Stimulated activated CD8-positive, alpha-beta memory T cell treated with anti-CD3 and anti-CD28 coated beads, Interleukin-7, amount 100 ng/mL, for 4 hours (primary cell): ENCODE results near the gene ALX4.

ENCODE experiments used
- DNase-seq, 2 donors: peaks; one replicate each; pipeline ENCODE4 v3.0.0-alpha.2; 2020; ENCODE audit warnings: low read depth in 2 of 2

Gene ALX4

GRCh38 chr11:44315947-44316658, 6.2 kb upstream of the ALX4 start:
- DNase-seq: no peak

DNA sequence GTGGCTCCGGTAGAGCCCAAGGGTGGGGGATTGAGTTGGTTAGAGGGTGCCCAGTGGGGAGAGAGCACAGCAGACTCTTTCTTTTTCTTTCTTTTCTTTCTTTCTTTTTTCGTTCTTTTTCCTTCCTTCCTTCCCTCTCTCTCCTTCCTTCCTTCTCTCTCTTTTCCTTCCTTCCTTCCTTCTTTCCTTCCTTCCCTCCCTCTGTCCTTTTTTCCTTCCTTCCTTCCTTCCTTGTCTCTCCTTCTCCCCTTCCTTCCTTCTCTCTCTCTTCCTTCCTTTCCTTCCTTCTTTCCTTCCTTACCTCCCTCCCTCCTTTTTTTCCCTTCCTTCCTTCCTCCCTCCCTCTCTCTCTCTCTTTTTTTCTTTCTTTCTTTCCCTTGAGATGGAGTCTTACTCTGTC, 4.8 kb upstream of the ALX4 start:
- DNase-seq: no peak

- no peak for DNase-seq
Measured at GRCh38 chr11:44313761-44314489, 4.0 kb upstream of the ALX4 start.

DNA sequence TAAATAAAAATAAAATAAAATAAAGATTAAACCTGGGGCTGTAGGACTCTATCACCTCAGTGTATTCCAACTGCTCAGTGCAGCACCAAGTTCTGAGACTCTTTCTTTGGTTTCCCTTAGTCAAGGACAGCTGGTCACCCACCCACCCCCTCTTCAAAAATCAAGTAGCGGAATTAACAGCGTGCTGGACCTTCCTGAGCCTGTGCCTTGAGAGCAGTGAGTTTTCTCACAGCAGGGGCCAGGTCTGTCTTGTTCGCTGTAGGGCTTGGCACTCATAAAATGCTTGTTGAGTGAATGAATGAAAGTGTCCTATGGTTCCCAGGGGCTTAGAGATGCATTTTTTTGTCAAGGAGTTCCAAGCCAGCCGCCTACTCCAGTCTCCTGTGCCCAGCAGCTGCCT, 2.9 kb upstream of the ALX4 start:
- no peak for DNase-seq

- DNase-seq: no peak
Measured at GRCh38 chr11:44311339-44312261, 1.7 kb upstream of the ALX4 start.

GRCh38 chr11:44310463-44311272, 729 bp upstream of the ALX4 start:
- DNase-seq: no peak

DNA sequence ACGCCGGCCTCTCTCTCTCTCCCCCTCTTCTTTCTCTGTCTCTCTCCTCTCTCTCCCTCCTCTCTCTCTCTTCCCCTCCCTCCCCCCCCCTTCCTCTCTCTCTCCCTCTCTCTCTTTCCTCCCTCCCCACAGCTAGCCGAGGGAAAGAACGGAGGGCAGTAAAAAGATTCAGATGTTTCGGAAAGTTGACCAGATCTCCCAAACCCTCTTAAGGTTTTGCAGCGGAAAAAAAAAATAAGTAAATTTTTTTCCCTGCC, 195 bp upstream of the ALX4 start:
- DNase-seq: no peak

GRCh38 chr11:44308923-44309477, 939 bp downstream of the ALX4 start:
- DNase-seq: no peak

GRCh38 chr11:44308256-44308922, 1.6 kb downstream of the ALX4 start:
- no peak for DNase-seq

DNA sequence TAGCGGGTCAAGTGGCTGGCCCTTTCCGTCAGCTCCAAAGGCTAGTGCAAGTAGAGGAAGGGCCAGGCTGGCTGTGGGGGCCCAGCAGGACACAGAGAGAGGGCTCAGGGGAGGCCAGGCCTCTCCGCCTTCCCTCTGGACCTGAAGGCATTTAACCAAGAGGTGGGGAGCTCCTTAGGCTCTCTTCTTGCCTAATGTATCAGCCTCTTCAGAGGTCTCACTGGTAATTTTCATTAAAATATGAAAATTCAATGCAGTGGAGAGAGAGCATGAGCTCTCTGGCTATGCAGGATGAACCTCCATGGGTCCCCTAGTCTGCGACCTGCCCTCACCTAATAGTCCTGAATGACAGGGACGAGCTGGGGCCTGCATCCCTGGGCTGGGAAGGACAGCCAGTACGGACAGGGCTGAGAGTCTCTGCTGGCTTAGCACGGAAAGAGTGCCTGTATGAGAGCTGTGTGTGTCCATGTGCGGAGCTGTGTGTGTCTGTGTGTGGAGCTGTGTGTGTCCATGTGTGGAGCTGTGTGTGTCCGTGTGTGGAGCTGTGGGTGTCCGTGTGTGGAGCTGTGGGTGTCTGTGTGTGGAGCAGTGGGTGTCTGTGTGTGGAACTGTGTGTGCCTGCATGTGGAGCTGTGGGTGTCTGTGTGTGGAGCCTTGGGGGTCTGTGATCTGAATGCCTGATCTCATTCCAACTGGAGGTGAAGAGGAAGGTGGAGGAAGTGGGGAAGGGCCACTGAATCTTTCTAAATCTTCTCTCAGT, 2.4 kb downstream of the ALX4 start:
- DNase-seq: no peak

DNA sequence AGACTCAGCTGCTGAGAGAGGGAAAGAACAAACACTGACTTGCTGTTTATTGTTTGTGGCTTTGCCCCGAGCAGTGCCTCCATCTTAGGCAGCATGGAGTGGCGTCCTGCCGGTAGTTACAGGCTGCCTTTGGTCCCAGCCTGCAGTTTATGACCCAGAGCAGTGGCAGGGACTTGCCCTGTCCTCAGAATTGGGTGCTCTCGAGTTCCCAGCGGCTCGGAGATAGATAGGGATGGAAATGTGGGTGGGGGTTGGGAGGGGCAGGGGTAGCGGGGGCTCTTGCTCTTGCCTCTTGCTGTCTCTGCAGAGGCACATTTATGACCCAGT, 3.1 kb downstream of the ALX4 start:
- no peak for DNase-seq

- no peak for DNase-seq
Measured at GRCh38 chr11:44306052-44306917, 3.7 kb downstream of the ALX4 start.

- DNase-seq: peak; percentile 6 to 12
Measured at GRCh38 chr11:44305470-44306051, 4.4 kb downstream of the ALX4 start.

GRCh38 chr11:44305026-44305469, 4.9 kb downstream of the ALX4 start:
- DNase-seq: no peak

DNA sequence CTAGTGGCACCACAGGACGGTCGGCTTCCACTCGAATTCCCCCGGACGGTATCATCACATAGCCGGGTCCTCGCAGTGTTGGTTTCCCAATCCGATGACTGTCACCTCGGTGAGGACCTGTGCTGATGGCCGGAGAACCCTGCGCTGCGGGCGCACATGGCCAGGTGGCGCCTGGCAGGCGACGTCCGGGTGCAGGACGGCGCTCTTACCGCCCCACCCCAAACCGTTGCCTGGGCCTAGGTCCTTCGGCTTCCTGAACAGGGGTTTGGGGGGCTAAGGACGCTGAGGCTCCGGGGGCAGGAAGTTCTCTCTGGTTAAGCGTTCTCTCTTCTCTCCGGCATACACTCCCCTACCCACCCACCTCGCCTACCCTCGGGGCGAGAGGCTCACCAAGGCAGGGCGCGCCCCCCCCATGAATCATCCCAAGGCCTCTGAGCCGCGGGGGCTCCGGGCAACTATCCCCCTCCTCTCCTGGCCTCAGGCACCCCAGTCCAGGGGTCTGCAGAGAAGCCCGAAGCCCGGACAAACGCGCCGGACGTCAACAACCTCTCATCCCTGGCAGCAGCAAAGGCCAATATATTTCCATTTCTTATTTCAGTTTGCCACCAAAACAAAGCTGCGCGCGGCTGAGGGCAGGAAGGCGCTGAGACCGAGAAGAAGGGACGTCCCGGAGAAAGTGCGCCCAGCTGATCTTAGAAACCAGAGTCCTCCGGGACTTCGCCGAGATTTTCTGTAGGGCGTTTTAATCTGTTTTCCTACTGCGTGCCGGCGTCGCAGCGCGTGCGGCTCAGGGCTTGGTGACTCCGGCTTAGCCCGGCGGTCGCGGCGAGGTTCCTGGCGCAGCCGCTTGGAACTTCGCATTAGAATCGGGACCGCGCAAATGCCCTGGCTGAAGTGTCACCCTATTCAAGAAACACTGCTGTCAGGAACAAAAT, 5.6 kb downstream of the ALX4 start:
- no peak for DNase-seq

DNA sequence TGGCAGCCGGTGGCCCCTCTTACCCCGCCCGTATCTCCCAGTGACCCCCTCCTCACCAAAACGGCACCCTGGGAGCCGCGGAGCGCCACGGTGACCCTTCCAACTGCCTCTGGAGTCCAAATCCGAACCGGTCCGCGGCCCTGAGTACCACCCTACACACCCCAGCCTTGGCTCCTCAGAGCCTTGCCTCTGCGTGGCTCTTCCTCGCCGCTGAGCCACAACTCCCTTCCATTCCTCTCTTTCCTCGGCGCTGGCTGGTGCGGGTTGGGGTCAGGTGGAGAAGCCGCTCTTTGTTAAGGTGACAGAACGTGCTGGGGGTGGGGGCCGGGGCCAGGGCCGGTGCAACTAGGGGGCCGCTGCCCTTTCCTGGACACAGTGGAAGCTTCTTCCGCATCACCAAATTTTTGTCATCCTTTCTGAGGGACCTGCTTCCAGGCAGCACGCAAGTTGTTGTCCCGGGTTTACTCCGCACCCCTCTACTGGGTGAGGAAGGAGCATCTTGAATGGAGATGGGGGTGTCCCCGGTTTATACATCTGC, 6.5 kb downstream of the ALX4 start:
- no peak for DNase-seq

DNA sequence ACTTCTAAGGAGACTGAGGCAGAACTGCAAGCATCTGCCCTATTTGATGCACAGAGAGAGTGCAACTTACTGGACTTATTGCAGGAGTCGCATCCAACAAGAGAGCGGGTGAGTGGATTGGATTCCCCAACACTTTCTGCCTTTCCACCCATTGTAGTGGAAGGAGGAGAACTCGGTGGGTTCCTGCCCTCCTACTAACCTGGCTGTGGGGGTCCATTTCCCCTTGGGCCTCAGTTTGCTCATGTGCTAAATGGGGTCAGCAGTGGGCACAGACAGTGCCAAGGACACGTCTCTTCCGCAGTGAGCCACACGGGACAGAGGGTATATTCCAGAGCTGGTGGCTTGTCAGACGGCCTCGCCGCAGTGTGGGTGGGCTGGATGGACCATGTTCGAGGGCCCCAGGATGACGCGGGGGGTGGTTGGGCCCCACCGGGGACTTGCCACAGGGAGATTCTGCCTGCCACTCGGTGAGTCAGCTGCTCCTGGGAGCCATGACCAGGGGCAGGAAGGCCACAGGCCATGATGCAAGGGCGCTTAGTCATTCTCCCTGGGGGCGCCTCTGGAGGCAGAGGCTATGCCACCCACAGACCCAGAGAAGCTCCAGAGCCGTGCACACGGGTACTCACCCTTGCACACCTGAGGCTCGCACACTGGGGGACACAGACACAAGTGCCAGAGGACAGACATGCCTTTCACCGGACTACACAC, 8.2 kb downstream of the ALX4 start:
- DNase-seq: no peak
